A549 treated with dexamethasone at 1 μM for 4 hours (cell line): ENCODE data around the gene TOMM20L. TPM values are rescaled to one million over a fixed set of nuclear protein-coding genes. Genes with fewer than 3 reads are reported as not detected.

Source experiments
- total RNA-seq: library from RNA; stranded (reverse); fragments of 200-300 nt; extraction: Qiagen RNA extraction; gene quantifications from 5 replicates; pipeline ENCODE4 v1.2.3, GENCODE V29; 2022

TOMM20L gene
- total RNA-seq, result not detected in 5 replicates

DNA sequence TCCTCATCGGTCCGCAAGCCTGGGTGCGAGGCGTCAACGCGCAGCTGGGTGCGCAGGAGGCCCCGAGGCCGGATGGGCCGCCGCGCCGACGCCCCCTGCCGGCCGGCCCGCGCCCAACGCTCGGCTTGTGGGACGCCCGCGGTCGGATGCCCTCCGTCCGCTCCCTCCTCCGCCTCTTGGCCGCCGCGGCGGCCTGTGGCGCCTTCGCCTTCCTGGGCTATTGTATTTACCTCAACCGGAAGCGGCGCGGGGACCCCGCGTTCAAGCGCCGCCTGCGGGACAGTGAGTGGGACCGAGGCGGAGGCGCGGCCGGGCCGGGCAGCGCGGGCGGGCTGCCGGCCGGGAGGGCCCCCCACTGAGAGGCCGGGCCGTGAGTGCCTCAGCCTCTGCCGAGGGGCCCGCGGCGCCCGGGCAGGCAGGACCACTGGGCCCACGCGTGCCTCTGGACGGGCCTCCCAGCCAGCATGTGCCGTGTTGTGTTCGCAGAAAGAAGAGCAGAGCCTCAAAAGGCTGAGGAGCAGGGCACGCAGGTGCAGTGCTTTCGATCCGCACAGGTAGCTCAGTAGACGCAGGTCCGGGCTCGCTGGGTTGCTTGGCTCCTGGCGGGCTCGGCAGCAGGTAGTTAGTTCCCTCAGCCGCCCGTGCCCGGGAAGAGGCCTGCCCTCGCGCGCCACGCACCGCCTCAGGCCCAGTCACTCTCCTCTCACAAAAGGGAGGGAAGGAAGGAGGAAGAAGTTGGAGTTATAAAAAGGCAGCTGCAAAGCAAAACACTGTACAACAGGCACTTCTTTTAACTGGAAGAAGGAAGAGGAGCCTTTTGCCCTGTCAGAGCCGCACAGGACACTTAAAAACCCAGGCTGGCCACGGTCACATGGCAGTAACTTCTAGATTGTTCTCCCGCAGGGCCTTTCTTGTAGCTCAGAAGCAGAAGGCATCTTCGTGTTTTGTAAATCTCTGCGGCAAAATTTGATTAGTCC, at the start of gene TOMM20L:
TSS of gene TOMM20L (plus strand) at position 119 of the 977 bp plus-strand sequence. CDS start at position 147, 28 bp downstream.

GRCh38 chr14:58427281-58428117, 31.8 kb downstream of the TOMM20L start, which contains the start of the genes KIAA0586 and TIMM9:
KIAA0586 (plus strand) TSS chr14:58427719; CDS start chr14:58428265, 546 bp downstream.
TIMM9 (minus strand) TSS chr14:58427531; CDS start chr14:58411945, 15,586 bp downstream.

Other genes with a start within 250 kb of the TOMM20L start
- 0.25 to 0.71 TPM (median 0.52 TPM) in 5 replicates for gene ARMH4, start 243.7 kb upstream of the TOMM20L start, total RNA-seq
- 41.5 to 51.7 TPM (median 42.7 TPM) in 5 replicates for gene ACTR10, start 195.8 kb upstream of the TOMM20L start, total RNA-seq
- 169 to 251 TPM (median 187 TPM) in 5 replicates for gene PSMA3, start 151.1 kb upstream of the TOMM20L start, total RNA-seq
- 3.2 to 6.9 TPM (median 5.6 TPM) in 5 replicates for gene ARID4A, start 97.4 kb upstream of the TOMM20L start, total RNA-seq
- gene TIMM9, start 31.6 kb downstream of the TOMM20L start, total RNA-seq, result 62.4 to 87.2 TPM (median 72.6 TPM) in 5 replicates
- gene KIAA0586, start 31.8 kb downstream of the TOMM20L start, total RNA-seq, result 5.6 to 10.2 TPM (median 8.8 TPM) in 5 replicates
- gene DACT1, start 242.0 kb downstream of the TOMM20L start, total RNA-seq, result 0.47 to 0.76 TPM (median 0.59 TPM) in 5 replicates